ENCODE measurements around the gene LRTM2.

GRCh38 chr12:1837541-1838204 lies 17.3 kb downstream of the LRTM2 start:
- TF ChIP-seq, protein P1, sequence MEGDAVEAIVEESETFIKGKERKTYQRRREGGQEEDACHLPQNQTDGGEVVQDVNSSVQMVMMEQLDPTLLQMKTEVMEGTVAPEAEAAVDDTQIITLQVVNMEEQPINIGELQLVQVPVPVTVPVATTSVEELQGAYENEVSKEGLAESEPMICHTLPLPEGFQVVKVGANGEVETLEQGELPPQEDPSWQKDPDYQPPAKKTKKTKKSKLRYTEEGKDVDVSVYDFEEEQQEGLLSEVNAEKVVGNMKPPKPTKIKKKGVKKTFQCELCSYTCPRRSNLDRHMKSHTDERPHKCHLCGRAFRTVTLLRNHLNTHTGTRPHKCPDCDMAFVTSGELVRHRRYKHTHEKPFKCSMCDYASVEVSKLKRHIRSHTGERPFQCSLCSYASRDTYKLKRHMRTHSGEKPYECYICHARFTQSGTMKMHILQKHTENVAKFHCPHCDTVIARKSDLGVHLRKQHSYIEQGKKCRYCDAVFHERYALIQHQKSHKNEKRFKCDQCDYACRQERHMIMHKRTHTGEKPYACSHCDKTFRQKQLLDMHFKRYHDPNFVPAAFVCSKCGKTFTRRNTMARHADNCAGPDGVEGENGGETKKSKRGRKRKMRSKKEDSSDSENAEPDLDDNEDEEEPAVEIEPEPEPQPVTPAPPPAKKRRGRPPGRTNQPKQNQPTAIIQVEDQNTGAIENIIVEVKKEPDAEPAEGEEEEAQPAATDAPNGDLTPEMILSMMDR (IDR thresholded peaks at IDR 0.05) = no peak
- no peak for TF ChIP-seq POLR2A (IDR thresholded peaks at IDR 0.05)
